Breast epithelium (tissue), 3 donors: ENCODE measurements around the gene PRX.
A peak's percentile ranks its signal among the peaks of the same experiment; 100 is the strongest.

ENCODE experiments used
- POLR2A ChIP-seq: fragments of 450-650 bp; IDR thresholded peaks from one replicate; pipeline ENCODE4 v1.6.1; 2016; ENCODE audit warnings: antibody characterized with exemption, mild to moderate bottlenecking, moderate library complexity
- TF ChIP-seq, protein P1 (sequence below), 3 donors: fragments of 450-650 bp; IDR thresholded peaks; one replicate each; pipeline ENCODE4 v1.5.1; 2016 to 2017; ENCODE audit warnings: antibody characterized with exemption in 3 of 3, mild to moderate bottlenecking in 3 of 3, moderate library complexity in 3 of 3

- TF ChIP-seq, protein P1, sequence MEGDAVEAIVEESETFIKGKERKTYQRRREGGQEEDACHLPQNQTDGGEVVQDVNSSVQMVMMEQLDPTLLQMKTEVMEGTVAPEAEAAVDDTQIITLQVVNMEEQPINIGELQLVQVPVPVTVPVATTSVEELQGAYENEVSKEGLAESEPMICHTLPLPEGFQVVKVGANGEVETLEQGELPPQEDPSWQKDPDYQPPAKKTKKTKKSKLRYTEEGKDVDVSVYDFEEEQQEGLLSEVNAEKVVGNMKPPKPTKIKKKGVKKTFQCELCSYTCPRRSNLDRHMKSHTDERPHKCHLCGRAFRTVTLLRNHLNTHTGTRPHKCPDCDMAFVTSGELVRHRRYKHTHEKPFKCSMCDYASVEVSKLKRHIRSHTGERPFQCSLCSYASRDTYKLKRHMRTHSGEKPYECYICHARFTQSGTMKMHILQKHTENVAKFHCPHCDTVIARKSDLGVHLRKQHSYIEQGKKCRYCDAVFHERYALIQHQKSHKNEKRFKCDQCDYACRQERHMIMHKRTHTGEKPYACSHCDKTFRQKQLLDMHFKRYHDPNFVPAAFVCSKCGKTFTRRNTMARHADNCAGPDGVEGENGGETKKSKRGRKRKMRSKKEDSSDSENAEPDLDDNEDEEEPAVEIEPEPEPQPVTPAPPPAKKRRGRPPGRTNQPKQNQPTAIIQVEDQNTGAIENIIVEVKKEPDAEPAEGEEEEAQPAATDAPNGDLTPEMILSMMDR (IDR thresholded peaks at IDR 0.05), result peak in 1 of 3 donors; percentile 18
- TF ChIP-seq POLR2A, result peak; percentile 93
Observed at GRCh38 chr19:40444000-40444824, 31.0 kb upstream of the PRX start, which contains the start of gene SERTAD3.
